SKM-1 (cell line): ENCODE results near the gene SYT14.
"Not testable (repeated sequence)": the region's sequence is repeated elsewhere in the genome, so short reads cannot be mapped to it uniquely, and the experiment has no call there.

Experiments used
- DNase-seq: peaks from one replicate; lab custom pipeline; 2025; ENCODE audit not compliant: unreplicated experiment; lab: John Stamatoyannopoulos, UW

The SYT14 gene

DNA sequence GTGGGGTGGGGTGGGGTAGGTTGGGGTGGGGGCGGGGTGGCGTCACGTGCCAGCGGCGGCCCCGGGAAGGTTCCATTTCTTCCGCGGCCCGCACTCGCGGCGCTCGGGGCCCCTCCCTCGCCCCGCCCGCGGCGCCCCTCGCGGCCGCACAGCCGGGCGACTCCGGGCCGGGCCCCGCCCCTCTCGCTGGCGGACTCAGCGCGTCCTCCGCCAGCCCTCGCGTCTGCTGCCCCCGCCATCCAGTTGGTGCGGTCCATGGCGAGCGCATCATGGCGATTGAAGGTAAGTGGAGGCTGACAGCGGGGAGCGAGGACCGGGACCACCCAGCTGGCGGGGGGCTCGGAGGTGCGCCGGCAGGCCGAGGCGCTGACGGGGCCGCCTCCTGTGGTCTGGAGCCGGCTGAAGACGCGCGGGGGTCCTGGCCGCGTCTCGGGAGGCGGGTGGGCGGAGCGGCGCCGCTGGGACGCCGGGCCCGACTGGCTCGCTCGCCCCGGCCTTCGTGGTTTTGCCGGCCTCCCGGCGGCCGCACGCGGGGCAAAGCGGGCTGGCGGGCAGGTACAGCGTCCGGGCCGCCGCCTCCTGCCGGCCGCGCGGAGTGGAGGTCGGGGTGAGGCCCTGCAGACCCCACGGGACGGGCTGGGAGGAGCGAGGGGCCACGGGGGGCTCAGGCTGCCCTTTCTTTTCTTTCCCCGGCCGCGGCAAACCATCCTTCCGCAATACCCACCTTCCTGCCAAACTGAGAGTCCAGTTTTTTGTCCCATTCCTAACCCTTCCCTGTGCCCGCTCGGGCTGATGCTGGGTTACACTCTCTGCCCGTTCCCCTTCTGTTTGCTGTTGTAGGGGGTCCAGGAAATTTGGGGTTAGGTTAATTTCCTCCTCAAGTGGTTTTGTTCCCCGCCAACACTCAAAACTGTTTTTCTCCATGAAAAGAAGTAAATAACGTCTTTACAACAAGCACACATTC is at the start of gene SYT14:
Gene SYT14 (plus strand): TSS at position 222 of the 964 bp plus-strand sequence. CDS start 48 bp downstream, at position 270.
- no peak for DNase-seq

DNA sequence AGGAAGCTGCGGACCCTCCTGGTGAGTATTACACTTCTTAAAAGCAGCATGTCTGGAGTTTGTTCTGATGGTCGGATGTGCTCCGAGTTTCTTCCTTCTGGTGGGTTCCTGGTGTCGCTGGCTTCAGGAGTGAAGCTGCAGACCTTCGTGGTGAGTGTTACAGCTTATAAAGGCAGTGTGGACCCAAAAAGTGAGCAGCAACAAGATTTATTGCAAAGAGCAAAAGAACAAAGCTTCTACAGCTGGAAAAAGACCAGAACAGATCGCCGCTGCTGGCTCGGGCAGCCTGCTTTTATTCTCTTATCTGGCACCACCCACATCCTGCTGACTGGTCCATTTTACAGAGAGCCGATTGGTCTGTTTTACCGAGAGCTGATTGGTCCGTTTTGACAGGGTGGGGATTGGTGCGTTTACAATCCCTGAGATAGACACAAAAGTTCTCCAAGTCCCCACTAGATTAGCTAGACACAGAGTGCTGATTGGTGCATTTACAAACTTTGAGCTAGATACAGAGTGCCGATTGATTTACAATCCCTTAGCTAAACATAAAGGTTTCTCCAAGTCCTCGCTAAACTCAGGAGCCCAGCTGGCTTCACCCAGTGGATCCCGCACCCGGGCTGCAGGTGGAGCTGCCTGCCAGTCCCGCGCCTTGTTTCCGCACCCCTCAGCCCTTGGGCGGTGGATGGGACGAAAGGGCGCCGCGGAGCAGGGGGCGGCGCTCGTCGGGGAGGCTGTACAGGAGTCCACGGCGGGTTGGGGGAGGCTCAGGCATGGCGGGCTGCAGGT is 49.5 kb upstream of the SYT14 start:
- DNase-seq, result not testable (repeated sequence)

DNA sequence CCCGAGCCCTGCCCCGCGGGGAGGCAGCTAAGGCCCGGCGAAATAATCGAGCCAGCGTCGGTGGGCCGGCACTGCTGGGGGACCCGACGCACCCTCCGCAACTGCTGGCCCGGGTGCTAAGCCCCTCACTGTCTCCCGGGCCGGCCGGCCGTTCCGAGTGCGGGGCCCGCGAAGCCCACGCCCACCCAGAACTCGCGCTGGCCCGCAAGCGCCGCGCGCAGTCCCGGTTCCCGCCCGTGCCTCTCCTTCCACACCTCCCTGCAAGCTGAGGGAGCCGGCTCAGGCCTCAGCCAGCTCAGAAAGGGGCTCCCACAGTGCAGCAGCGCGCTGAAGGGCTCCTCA is 49.0 kb upstream of the SYT14 start:
- no peak for DNase-seq

DNA sequence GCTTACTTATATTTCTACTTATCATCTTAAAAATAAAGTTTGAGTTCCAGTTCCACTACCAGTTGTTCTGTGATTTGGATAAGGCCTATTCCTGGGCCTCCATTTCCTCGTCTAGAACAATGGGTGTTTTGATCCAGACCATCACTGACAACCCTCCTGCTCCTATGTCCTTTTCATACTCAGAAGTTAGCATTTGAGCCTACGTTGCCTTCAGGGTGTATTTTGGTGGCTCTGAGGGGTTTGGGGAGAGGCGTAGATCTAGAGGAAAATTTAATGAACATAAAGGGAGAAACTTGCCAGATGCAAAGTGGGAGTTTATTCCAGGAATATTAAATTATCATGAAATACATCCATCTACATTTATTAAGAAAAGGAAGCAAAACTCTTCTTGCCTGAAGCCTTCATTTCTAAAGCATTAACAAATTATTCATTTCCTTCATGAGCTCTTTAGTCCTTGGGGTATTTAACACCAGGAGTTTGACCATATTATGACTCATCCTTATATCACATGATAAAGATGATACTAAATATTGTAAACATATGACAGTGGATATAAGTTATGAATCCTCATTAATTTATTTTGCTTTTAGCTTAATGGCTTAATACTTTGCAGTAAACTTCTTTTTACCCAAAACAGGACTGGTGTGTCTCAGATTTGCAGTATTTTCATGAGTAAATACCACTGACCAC is 47.2 kb upstream of the SYT14 start:
- DNase-seq, result no peak

DNA sequence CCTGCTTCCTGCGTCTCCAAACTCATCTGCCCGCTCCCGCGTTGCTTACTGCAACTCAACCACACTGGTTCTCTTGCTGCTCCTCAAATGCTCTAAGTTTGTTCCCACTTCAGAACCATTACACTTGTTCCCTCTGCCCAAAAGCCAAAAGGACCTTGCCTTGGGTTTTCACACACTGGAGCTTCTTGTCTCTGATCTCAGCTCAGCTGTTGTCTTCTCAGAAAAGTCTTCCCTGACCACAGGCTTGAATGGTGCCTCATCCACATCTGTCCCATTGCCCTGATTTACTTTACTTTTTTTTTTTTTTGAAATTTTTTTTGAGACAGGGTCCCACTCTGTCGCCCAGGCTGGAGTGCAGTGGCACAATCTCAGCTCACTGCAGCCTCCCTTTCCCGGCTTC is 44.3 kb upstream of the SYT14 start:
- DNase-seq, result no peak

DNA sequence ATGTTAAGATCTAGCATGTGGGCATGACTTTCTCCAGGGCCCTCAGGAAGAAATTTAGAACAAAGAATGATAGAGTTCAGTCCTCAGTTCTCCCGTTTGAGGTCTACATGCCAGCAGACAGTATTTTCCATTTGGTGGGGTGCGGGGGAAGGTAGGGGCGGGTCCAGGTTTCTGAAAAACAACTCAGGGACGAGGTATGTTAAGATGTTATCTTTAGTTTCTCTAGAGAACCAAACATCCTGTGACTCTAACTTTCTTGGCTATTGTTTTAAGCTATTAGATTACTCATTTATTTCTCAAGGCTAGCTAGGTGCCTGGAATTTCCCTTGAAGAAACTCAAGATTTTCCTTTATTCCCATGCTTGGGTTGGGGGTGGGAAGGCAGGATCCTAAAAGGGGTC is 42.3 kb upstream of the SYT14 start:
- no peak for DNase-seq

DNA sequence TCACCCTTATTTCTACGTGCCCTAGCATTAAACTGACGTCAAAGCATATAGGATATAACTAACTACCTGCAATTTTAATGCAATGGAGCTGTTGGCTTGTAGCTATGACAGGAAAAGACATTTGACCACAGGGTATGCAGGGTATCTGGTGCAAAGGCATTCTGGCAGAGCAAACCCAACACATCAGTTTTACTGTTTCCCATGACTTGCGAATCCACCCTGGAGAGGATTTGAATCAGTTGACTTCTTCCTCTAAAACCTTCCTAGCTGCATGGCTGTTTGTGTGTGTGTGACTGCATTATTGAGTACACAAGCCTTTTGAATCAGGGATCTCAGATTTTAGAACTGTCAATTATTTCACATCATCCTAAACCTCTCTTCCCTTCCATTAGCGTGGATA is 41.7 kb upstream of the SYT14 start:
- DNase-seq, result no peak

DNA sequence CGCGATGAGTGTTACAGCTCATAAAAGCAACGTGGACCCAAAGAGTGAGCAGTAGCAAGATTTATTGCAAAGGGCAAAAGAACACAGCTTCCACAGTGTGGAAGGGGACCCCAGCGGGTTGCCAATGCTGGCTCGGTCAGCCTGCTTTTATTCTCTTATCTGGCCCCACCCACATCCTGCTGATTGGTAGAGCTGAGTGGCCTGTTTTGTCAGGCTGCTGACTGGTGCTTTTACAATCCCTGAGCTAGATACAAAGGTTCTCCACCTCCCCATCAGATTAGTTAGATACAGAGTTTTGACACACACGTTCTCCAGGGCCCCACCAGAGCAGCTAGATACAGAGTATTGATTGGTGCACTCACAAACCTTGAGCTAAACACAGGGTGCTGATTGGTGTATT is 39.7 kb upstream of the SYT14 start:
- DNase-seq, result not testable (repeated sequence)

DNA sequence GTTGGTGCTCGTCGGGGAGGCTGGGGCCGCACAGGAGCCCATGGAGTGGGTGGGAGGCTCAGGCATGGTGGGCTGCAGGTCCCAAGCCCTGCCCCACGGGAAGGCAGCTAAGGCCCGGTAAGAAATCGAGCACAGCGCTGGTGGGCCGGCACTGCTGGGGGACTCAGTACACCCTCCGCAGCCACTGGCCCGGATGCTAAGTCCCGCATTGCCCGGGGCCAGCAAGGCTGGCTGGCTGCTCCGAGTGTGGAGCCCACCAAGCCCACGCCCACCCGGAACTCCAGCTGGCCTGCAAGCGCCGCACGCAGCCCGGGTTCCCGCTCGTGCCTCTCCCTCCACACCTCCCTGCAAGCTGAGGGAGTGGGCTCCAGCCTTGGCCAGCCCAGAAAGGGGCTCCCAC is 39.2 kb upstream of the SYT14 start:
- not testable (repeated sequence) for DNase-seq

DNA sequence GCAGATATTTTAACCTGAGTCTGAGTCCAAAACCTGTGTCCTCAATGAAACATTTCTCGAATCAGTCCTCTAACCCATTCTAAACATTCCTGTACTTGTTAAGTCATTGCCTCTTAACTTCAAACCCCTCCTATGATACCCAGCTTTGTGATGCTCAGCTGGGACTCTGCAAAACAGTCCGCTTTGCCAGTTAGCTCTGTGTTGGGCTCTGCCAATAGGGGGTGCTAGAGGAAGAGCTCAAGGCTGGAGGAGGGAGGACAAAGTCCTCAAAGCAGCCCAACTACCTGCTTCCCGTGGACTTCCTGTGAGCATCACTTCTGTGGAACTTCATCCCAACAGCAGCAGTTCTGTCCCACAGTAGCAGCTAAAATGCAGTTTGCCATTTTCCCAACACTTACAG is 38.1 kb upstream of the SYT14 start:
- no peak for DNase-seq

DNA sequence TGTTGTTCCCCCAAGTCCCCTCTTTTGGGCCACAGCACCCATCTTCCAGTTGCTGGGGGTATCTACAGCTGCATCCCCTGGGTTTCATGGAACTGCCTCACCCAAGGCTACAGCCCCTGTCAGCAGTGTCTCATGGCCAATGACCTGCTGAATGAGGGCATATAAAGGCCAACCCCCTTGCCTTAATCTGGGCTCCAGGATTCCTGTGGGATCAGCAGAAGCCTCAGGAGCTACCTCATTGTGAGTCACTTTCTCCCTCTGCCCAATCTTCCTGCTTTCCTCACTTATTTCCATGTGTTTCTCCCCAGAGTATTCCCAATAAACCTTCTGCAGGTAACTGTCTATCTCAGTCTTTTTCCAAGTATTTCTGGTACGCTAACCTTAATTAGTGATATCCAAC is 37.3 kb upstream of the SYT14 start:
- no peak for DNase-seq

DNA sequence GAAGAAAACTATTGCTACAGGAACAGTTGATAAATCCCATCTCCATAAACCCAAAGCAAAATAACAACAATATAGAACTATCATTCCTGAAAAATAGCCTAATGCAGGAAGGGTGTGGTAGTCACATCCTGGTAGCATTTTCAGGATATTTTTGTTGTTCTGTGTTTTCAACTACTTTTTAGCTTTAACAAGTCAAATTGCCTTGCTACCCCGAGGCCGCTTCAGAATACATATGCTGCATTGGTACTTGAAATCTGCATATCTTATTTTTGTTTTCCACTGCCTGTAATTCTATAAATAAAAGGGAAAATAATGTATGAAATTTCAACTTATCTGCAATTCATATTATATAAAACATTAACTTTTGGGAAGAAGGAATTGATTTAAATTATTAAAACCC is 36.8 kb upstream of the SYT14 start:
- DNase-seq, result no peak

DNA sequence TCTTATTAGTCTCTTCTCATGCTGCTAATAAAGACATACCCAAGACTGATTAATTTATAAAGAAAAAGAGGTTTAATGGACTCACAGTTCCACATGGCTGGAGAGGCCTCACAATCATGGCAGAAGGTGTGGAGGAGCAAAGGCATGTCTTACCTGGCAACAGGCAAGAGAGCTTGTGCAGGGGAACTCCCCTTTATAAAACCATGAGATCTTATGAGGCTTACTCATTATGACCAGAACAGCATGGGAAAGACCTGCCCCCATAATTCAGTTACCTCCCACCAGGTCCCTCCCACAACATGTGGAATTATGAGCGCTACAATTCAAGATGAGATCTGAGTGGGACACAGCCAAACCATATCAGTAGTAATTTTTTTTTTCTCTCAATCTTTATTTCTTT is 33.2 kb upstream of the SYT14 start:
- DNase-seq, result not testable (repeated sequence)

DNA sequence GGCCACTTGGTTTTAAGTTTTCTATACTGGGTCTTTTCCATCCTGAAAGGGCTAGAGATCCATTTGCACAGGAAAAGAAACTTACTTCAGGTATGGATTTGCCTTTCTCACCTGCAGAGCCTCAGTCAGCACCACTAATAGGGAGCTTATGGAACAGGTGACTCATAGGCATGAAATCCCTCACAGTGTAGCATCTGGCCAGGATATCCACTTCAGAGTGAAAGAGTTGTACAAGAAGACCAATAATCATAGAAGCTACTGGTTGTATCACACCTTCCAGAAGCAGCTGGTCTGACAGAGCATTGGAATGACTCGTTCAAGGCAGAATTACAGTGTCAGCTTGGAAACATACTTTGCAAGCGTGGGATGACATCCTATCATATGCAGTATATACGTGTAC is 26.3 kb upstream of the SYT14 start:
- no peak for DNase-seq

DNA sequence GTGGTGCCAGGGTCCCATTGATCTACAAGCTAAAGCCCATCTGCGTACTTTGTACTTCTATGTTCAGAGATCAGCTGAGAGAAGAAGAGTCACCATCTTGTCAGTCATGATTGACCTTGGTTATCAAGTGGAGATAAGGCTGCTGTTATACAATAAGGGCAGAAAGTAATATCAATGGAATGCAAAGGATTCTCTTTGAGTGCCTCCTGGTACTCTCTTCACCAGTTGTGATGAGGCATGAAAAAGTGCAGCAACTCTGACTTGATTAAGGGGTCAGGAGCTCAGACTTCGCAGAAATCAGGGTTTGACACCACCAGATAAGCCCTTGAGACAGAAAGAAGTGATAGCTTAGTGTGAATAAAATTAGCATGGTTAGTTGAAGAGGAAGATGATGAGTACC is 25.7 kb upstream of the SYT14 start:
- DNase-seq, result no peak

DNA sequence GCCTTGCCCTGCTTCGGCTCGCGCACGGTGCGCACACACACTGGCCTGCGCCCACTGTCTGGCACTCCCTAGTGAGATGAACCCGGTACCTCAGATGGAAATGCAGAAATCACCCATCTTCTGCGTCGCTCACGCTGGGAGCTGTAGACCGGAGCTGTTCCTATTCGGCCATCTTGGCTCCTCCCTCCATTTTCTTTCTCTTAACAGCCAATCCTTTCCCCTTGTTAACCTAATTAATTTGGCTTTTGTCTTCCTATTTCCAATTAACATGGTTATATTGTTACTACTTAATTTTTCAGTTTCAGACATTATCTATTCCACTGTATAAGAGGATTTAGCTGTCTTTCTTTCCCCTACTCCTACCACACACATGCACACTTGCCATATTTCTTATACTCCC is 18.4 kb upstream of the SYT14 start:
- not testable (repeated sequence) for DNase-seq

DNA sequence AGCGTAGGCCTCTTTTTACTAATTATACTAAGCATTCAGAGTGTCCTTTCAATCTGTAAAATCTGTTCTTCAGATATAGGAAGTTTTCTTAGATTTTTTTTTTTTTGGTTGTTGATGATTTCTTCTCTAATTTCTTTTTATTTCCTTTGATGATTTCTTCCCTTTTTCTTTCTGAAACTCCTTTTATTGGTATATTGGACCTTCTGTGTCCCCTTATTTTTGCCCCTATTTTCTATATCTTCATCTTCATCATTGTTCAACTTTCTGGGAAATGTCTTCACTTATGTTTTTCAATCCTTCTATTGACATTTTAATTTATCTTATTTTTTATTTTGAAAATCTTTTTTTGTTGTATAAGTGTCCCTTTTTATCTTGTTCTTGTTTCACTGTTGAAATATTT is 17.2 kb upstream of the SYT14 start:
- no peak for DNase-seq

DNA sequence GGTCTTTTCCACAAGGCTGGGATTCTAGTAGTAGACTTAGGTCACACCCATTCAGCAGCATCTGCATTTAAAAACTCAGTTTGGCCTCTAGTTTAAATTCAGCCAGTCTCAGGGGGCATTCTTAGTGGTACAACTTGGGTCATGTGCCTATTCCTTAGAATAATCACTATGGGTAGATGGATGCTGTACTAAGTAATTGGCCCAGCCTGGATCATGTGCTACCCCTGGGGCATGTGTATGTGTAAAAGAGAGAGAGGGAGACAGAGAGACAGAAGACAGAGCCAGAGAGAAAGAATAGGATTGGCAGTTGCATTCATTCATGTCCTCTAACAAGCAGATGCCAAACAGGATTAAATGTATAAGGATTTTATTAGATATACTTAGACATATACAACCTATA is 13.6 kb upstream of the SYT14 start:
- no peak for DNase-seq

DNA sequence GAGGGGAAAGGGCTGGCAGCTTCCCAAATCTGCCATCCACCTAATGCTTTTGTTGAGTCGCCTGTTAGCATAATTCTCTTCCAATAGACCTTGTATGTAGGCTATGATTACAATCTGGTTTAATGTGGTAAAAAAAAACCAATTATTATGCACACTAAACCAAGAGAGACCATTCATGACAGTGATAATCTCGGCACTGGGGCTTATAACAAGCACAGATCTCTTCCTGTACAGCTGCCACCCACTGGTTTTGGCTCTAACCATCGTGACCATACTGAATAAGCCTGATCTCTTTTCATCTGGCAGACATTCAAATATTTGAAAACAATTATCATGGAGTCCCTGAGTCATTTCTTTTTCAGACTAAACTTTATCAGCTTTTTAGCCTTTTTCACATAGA is 12.0 kb upstream of the SYT14 start:
- no peak for DNase-seq

DNA sequence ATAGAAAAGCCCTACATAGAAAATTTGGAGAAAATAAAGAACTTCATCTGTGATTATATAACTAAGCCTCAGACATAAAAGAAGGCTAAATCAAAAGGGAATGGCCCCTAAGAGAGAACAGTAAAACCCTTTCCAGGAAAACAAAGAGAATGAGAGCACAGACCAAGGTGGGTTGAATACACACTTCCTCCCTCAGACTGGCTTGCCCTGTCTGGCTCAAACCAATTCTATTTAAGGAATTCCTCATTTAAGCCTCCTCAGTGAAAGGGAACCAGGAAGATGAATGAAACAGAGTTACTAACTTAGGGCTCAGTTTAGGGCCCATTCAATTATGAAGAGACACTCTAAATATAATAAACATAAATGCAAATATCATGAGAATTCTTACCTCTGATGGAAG is 10.6 kb upstream of the SYT14 start:
- no peak for DNase-seq

DNA sequence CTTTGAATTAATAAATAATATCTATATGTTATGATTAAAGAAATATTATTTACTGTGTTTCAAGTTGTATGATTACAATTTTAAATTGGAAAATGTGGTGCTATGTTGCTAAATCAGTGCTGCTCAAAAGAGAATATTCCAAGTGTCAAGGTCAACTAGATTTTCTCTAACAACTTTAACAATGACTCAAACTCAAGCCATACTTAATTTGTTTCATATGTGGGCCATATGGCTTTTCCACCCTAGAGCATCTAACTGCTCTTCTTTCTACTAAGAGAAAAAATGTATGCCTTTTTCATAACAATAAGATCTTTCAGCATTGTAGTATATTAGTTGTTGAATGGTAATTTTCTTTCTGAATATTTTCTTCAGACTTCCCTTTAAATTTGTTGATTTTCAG is 8.3 kb upstream of the SYT14 start:
- DNase-seq, result no peak

DNA sequence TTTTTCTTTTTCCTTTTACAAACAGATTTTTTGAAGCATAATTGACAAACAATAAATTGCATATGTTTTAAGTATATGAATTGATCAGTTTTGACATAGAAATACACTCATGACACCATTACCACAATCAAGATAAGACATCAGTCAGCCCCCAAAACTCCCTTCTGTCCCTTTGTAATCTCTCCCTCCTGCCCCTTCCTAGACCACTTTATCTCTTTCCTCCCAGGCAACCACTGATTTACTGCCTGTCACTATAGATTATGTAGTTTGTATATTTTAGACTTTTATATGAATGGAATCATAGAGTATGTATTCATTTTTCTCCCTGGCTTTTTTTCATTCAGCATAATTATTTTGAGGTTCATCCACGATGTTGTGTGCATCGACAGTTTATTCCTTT is 6.9 kb upstream of the SYT14 start:
- no peak for DNase-seq
